Body of pancreas (tissue), 4 donors: Measurements from ENCODE around the gene SUSD5. TPM values are rescaled to one million over a fixed set of nuclear protein-coding genes. Genes with fewer than 3 reads are reported as not detected.

Experiments used
- ATAC-seq: fragments of 150-250 bp; one replicate; pipeline ENCODE4 v1.9.1; 2016
- DNase-seq, 4 donors: peaks; one replicate each; pipeline ENCODE4 v3.0.0-alpha.2; 2019
- H3K27ac ChIP-seq, 4 donors: fragments of 200-600 bp; sonication (generic); 1 replicate in 3 of 4; 2 replicates in 1 of 4; pipeline versions ENCODE4 v1.5.1 to v1.6.1; 2016 to 2019; ENCODE audit warnings: mild to moderate bottlenecking in 1 of 4, mixed read lengths in 1 of 4, moderate library complexity in 1 of 4
- H3K27me3 ChIP-seq, 2 donors: fragments of 200-600 bp; sonication (generic); one replicate each; pipeline ENCODE4 v1.6.0; 2016; ENCODE audit warnings: mild to moderate bottlenecking in 1 of 2
- H3K36me3 ChIP-seq, 2 donors: fragments of 200-600 bp; sonication (generic); replicated peaks in 1 of 2; 2 replicates each; pipeline ENCODE4 v1.5.1; 2016; ENCODE audit warnings: low read depth in 2 of 2; ENCODE audit not compliant: insufficient read depth in 1 of 2
- H3K4me1 ChIP-seq: fragments of 200-600 bp; sonication (generic); one replicate; pipeline ENCODE4 v1.6.0; 2016
- H3K4me3 ChIP-seq, 2 donors: fragments of 200-600 bp; sonication (generic); 1 replicate in 1 of 2; 2 replicates in 1 of 2; pipeline ENCODE4 v1.5.1; 2016 to 2019
- H3K9me3 ChIP-seq, 3 donors: fragments of 200-600 bp; sonication (generic); 1 replicate in 2 of 3; 2 replicates in 1 of 3; pipeline ENCODE4 v1.5.1; 2016
- CTCF ChIP-seq, 7 experiments: fragments of 450-650 bp in 4 of 7; fragments of 200-600 bp in 3 of 7; sonication (generic) in 3 of 7; IDR thresholded peaks; one replicate each; pipeline ENCODE4 v1.5.1; 2016 to 2019; ENCODE audit warnings: antibody characterized with exemption in 7 of 7
- POLR2A ChIP-seq, 3 donors: fragments of 450-650 bp; IDR thresholded peaks; one replicate each; pipeline ENCODE4 v1.6.1; 2016; ENCODE audit warnings: antibody characterized with exemption in 3 of 3, mild to moderate bottlenecking in 2 of 3
- WGBS, 2 donors: methylation state at CpG; one replicate each; pipeline ENCODE4 v1.1.5; 2017; 5-methylcytosine and 5-hydroxymethylcytosine counted together
- intact Hi-C: fragments of 100-400 bp; cut with DNase I; formaldehyde crosslinking; loops from one replicate; pipeline ENCODE4 v1.15.1; 2023
- total RNA-seq, 2 donors: library from RNA; depleted of rRNA; stranded (reverse); fragments of >200 nt; gene quantifications; one replicate each; pipeline ENCODE4 v1.1.0, GENCODE V29; 2016

The SUSD5 gene
- total RNA-seq, 2 donors from 2014 or later: 1.8 TPM; not detected in 1

- TF ChIP-seq CTCF (IDR thresholded peaks at IDR 0.05) (no peak), POLR2A (IDR thresholded peaks at IDR 0.05) (no peak)
- intact Hi-C loops: no loop called here
- Histone ChIP-seq H3K9me3 (no peaks in the 10 kb centered on the region), H3K27me3 (no peaks in the 10 kb centered on the region), H3K36me3 (no peaks in the 10 kb centered on the region), H3K4me3 (no peak overlapping the region), H3K27ac (no peak overlapping the region), H3K4me1 (no peaks in the 10 kb centered on the region)
- DNase-seq (no peak), ATAC-seq (no peak)
- 74 to 89% methylated on average over 13 to 19 of the region's 19 CpGs for WGBS, 2 donors
These were observed 43.7 kb downstream of the SUSD5 start for GRCh38 chr3:33174711-33175414.

GRCh38 chr3:33174095-33174494 is 44.5 kb downstream of the SUSD5 start:
- intact Hi-C loops: no loop called here
- DNase-seq: no peak

DNA sequence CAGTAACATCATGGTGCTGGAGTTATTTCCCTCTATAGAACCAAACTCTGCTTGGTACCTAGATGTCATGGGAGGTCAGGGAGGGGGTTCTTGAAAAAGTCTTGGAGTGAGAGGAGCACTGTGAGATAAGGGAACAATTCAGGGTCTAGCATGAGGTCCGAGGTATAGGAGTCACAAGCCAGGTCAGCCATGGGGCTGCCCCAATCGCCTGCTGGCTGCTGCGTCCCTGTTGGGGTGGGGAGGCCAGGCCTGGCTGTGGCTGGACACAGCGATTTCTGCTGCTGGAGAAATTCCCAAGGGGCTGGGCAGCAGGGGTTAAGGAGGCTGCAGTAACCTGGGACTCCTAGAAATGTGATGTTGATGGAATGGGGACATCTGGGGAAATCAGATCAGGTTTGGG is 44.9 kb downstream of the SUSD5 start:
- Histone ChIP-seq H3K4me3 (no peak overlapping the region), H3K27ac (no peak overlapping the region), H3K4me1 (no peaks in the 10 kb centered on the region), H3K36me3 (no peaks in the 10 kb centered on the region), H3K27me3 (no peaks in the 10 kb centered on the region), H3K9me3 (no peaks in the 10 kb centered on the region)
- WGBS, 2 donors: 67 to 79% methylated on average over 4 of the region's 4 CpGs
- intact Hi-C loops: no loop called here
- ATAC-seq: no peak
- no peak for DNase-seq
- no peak for TF ChIP-seq POLR2A (IDR thresholded peaks at IDR 0.05)
- no peak for TF ChIP-seq CTCF (IDR thresholded peaks at IDR 0.05)

More at GRCh38 chr3:33174095-33174494, 44.5 kb downstream of the SUSD5 start:
- Histone ChIP-seq H3K4me1 (no peaks in the 10 kb centered on the region), H3K27ac (no peak overlapping the region), H3K27me3 (no peaks in the 10 kb centered on the region), H3K36me3 (no peaks in the 10 kb centered on the region), H3K4me3 (no peak overlapping the region), H3K9me3 (no peaks in the 10 kb centered on the region)
- no peak for TF ChIP-seq POLR2A (IDR thresholded peaks at IDR 0.05)
- TF ChIP-seq CTCF (IDR thresholded peaks at IDR 0.05): no peak
- no peak for ATAC-seq
- WGBS, 2 donors: 52 to 63% methylated on average over 4 of the region's 4 CpGs

DNA sequence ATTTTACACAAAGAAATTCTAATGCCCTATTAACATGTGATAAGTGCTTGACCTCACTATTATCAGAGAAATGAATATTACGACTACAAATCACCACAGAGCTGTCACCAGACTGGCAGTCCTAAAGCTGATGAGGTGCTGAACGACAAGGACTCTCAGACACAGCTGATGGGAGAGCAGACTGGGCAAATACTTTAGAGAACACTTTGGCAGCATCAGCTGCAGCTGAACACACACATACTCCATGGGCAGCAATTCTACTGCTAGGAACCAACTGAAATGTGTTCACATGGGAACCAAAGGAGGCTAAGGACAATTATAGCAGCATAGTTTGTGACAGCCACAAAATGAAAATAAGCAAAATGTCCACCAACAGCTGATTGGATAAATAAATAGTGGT is 45.5 kb downstream of the SUSD5 start:
- intact Hi-C loops: no loop called here
- H3K4me1 ChIP-seq: no peaks in the 10 kb centered on the region
- H3K27ac ChIP-seq: no peak overlapping the region
- no peak for DNase-seq
- H3K4me3 ChIP-seq: no peak overlapping the region
- TF ChIP-seq CTCF (IDR thresholded peaks at IDR 0.05) (no peak), POLR2A (IDR thresholded peaks at IDR 0.05) (no peak)
- ATAC-seq: no peak
- WGBS, 2 donors: 5 to 14% methylated on average over 2 of the region's 2 CpGs
- no peaks in the 10 kb centered on the region for H3K9me3 ChIP-seq
- no peaks in the 10 kb centered on the region for H3K27me3 ChIP-seq
- no peaks in the 10 kb centered on the region for H3K36me3 ChIP-seq

DNA sequence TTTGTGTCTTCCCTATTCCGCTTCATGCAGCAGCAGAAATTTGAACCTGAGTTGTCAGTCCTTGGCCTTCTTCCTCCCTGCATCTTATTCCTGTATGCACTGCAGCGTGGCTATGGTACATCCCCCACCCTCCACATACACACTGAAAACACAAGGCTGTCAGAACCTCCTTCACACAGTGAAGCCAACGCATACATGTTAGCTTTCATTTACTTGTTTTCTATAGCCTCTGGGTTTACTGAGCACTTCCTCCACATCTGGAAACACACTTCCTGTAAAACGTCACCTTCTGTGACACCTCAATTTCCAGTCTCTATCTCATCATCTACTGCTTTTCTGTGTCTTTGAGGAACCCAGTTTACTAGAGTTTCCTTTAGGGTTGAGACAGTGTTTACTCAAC is 47.0 kb downstream of the SUSD5 start:
- H3K9me3 ChIP-seq: no peaks in the 10 kb centered on the region
- ATAC-seq (no peak), DNase-seq (no peak)
- H3K36me3 ChIP-seq: no peaks in the 10 kb centered on the region
- 67 to 72% methylated on average over 4 of the region's 4 CpGs for WGBS, 2 donors
- no peak for TF ChIP-seq CTCF (IDR thresholded peaks at IDR 0.05)
- TF ChIP-seq POLR2A (IDR thresholded peaks at IDR 0.05): no peak
- H3K27me3 ChIP-seq: no peaks in the 10 kb centered on the region
- H3K27ac ChIP-seq: no peak overlapping the region
- intact Hi-C loops: no loop called here
- H3K4me3 ChIP-seq: no peak overlapping the region
- no peaks in the 10 kb centered on the region for H3K4me1 ChIP-seq
